Stimulated activated naive CD4-positive, alpha-beta T cell (primary cell): ENCODE results near the gene DRC7.
"Not testable (repeated sequence)": the region's sequence is repeated elsewhere in the genome, so short reads cannot be mapped to it uniquely, and the experiment has no call there.

Source experiments
- DNase-seq, 6 experiments: peaks; one replicate each; lab custom pipeline; 2025; lab: John Stamatoyannopoulos, UW

Gene DRC7

DNA sequence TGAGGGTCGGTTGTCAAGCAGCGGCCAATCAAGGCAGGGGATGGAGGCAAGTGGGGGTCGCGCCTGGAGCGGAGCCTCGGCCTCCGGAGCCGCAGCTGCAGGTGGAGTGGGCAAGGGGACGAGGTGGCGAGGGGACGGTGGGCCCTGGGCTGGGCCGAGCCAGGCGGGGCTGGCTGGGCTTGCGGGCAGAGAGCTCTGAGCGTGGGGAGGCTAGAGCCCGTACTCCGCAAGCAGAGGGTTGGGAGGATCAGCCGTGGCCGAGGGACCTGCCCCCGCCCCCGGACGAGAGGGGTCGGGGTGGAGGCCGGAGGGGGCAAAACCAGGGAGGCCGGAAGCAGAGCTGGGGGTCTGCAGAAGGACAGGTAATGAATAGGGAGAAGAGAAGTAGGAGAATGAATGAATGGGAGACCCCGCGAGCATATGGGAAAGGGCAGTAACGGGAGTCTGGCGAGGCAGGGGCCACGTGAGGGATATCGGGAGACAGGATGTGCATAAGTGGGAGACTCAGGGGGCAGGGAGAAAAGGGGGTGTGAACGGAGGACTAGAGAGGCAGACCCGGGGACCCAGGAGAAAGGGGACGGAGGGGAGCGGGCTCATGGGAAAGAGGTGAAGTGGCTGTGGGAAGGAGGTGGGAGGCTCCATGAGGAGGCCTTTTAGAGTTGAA is 41.3 kb downstream of the DRC7 start, which contains the start of gene KATNB1:
Gene KATNB1 (plus strand): TSS at position 16 of the 664 bp plus-strand sequence. CDS start 1,474 bp downstream, outside the sequence.
- no peak for DNase-seq

- peak; percentile 31 to 54 (median 43) for DNase-seq
These were observed 42.1 kb downstream of the DRC7 start for GRCh38 chr16:57736419-57737351.

DNA sequence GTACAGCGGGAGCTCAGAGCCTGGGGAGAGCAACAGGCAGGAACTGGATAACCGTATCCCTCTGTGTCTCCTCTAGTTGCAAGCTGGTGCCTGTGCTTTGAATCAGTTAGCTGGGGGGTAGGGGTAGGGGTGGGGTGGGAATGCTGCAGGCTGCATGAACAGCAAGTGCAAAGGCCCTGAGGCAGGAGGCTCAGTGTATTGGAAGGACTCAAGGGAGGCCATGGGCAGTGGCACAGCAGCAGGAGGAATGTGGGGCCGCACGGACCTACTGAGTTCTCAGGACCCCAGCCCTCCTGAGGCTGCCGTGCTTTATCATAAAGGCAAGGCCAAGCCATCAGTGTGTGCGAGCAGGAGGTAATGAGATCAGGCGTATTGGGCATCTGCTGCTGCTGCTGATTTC is 44.2 kb downstream of the DRC7 start:
- no peak for DNase-seq

GRCh38 chr16:57739756-57740422 is 45.3 kb downstream of the DRC7 start:
- no peak for DNase-seq

- DNase-seq = no peak
These were observed 45.9 kb downstream of the DRC7 start for GRCh38 chr16:57740423-57741071.

DNA sequence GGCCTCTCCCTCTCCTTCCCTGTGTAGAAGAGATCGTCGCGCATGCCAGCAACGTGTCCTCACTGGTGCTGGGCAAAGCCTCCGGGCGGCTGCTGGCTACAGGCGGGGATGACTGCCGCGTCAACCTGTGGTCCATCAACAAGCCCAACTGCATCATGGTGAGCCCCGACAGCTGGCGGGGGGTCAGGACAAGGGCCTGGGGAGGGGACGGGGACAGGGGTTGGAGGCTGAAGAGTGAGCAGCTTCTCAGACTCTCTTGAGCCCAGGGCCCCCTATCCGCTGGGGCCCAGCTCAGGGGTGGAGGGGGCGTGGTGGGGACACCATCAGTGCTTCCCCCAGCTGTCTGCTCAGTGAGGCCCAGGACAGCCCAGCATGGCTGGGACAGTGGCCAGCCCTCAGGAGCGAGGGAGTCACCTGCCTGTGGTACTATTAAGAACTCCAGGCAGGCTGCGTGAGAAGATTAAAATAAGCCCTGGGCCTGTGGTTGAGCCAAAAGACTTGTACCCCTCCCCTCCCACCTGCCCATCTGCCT is 47.1 kb downstream of the DRC7 start:
- no peak for DNase-seq

GRCh38 chr16:57742543-57742942 is 47.9 kb downstream of the DRC7 start:
- DNase-seq = no peak

DNA sequence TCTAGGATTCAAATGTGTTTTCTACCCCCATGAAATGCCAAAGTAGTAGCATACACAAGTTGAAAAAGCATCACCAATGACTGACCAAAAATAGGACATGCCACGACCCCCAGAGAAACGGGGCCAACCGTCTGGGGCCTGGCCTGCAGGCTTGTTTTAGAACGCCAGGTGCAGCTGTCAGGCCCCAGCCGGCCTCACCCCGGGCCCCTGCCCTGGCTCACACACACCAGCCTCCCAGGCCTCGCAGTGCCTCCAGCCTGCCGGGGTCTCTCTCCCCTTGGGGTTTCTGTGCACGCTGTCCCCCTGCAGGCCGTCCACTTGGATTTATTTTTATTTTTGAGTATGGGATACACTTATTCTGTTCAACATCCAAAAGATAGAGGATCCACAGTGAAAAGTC is 48.9 kb downstream of the DRC7 start:
- no peak for DNase-seq

GRCh38 chr16:57743886-57744641 is 49.5 kb downstream of the DRC7 start:
- DNase-seq = no peak

GRCh38 chr16:57744642-57744903 is 50.0 kb downstream of the DRC7 start:
- no peak for DNase-seq

- no peak for DNase-seq
These were observed 51.2 kb downstream of the DRC7 start for GRCh38 chr16:57745768-57746167.

- not testable (repeated sequence) for DNase-seq
These were observed 51.7 kb downstream of the DRC7 start for GRCh38 chr16:57746316-57746715.

DNA sequence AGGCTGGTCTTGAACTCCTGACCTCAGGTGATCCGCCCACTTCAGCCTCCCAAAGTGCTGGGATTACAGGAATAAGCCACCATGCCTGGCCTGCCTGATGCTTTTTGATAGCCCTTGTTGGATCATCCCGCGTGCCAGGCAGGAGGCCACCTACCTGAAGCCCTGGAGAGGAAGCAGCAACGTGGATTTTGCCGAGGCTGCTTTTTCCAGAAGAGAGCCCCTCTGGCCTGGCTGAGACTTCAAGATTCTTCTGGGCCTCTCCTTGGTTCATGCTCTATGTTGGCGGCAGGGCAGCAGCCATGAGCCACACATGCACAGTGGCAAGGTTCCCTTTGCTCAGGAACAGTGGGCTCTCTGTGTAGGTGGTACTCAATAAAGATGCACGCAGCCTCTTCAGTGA is 52.5 kb downstream of the DRC7 start:
- no peak for DNase-seq

- no peak for DNase-seq
These were observed 52.9 kb downstream of the DRC7 start for GRCh38 chr16:57747496-57747895.

DNA sequence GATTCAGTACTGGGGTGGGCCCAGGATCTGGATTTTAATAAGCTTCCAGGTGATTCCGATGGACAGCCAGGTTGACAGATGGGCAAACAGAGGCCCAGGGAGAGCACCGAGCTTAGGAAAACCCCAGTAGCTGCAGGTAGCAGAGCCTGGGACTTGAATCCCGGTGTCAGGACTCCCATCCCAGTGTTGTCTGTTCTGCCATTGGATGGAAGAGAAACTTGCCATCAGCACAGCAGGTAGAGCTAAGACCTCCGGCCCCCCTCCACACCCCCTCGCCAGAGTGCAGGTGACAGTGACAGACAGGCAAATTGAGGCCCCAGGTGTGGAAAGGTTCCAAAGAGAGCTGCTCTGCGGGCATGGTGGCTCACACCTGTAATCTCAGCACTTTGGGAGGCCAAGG is 53.4 kb downstream of the DRC7 start:
- no peak for DNase-seq

GRCh38 chr16:57748596-57748995 is 54.0 kb downstream of the DRC7 start:
- DNase-seq = no peak

DNA sequence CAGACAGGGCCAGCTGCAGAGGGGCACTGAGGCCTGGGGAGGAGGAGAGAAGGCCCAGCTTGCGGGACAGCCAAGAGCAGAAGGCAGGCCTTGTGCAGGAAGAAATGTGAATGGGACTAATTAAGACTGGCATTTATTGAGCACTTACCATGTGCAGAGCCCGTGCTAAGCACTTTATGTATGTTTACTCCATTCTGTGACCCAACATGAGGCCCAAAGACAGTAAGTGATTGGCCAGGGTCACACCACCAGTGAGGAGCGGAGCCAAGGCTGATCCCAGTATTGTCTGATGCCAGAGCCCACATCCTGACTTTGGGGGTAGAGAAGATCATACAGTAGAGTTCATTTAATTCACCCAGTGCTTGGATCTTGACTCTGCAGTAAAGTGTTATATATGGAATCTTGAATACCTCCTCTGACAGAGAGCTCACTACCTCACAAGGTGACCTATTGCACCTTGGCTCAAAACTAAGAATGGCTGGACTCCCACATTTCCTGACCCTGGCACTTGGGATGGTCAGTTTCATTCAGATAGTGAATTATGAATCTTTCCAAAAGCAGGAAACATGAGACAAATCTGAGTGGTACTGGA is 54.6 kb downstream of the DRC7 start:
- DNase-seq = no peak

GRCh38 chr16:57749856-57750452 is 55.3 kb downstream of the DRC7 start:
- DNase-seq = no peak

- DNase-seq = no peak
These were observed 56.4 kb downstream of the DRC7 start for GRCh38 chr16:57750796-57751538.
